Measurements from ENCODE around the gene STARD5.

DNA sequence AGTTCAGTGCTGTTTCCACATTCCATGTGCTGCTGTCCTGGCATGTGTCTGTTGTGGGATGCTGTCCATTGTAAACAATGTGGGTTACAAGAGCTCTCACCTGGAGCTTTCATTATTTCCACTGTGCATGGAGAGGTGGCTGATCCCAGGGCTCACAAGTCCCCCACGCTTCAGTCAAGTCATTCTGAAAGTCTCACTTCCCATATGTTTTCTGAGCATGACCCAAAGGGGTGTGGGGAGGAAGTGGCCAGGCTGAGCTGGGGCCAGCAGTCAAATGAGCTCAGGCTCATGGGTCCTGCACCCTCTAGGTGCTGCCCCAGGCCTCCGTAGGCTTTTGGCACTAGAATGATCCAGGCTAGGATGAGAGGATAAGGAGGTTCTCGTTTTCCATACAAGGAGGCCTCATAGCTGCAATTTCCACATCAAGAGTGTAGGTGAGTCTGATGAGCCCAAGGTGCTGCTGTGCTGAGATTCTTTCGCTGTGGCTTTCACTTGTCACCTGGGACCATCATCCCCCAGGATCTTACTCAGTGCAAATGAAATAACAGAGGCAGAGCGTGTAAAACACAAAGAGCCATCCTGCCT, 22.0 kb downstream of the STARD5 start:
- TF ChIP-seq, protein P1, sequence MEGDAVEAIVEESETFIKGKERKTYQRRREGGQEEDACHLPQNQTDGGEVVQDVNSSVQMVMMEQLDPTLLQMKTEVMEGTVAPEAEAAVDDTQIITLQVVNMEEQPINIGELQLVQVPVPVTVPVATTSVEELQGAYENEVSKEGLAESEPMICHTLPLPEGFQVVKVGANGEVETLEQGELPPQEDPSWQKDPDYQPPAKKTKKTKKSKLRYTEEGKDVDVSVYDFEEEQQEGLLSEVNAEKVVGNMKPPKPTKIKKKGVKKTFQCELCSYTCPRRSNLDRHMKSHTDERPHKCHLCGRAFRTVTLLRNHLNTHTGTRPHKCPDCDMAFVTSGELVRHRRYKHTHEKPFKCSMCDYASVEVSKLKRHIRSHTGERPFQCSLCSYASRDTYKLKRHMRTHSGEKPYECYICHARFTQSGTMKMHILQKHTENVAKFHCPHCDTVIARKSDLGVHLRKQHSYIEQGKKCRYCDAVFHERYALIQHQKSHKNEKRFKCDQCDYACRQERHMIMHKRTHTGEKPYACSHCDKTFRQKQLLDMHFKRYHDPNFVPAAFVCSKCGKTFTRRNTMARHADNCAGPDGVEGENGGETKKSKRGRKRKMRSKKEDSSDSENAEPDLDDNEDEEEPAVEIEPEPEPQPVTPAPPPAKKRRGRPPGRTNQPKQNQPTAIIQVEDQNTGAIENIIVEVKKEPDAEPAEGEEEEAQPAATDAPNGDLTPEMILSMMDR (IDR thresholded peaks at IDR 0.05; ENCODE audit: low read depth, low read length): no peak
- TF ChIP-seq, protein P2, sequence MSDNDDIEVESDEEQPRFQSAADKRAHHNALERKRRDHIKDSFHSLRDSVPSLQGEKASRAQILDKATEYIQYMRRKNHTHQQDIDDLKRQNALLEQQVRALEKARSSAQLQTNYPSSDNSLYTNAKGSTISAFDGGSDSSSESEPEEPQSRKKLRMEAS (IDR thresholded peaks at IDR 0.05; ENCODE audit: low read depth, low read length): no peak
- TF ChIP-seq POLR2A (IDR thresholded peaks at IDR 0.05; ENCODE audit: extremely low read depth, insufficient read length): no peak
